HG03025 (cell line): Measurements from ENCODE around the gene TRIM54.
"Not testable (repeated sequence)": the region's sequence is repeated elsewhere in the genome, so short reads cannot be mapped to it uniquely, and the experiment has no call there.

Experiments used
- ATAC-seq: cut with Tn5 transposase; IDR thresholded peaks from one replicate; pipeline ENCODE4 v1.9.1; 2021; ENCODE audit warnings: mild to moderate bottlenecking, moderate library complexity; ENCODE audit not compliant: unreplicated experiment, low FRiP score

TRIM54 gene

DNA sequence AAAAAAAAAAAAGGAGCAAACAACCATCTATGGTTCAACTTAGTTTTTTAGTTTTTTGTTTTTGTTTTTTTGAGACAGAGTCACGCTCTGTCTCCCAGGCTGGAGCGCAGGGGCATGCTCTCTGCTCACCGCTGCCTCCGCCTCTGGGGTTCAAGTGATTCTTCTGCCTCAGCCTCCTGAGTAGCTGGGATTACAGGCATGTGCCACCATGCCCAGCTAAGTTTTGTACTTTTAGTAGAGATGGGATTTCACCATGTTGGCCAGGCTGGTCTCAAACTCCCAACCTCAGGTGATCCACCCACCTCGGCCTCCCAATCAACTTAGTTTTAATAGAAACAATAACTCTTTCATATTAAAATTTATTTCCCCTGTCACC is 71.1 kb downstream of the TRIM54 start:
- not testable (repeated sequence) for ATAC-seq

DNA sequence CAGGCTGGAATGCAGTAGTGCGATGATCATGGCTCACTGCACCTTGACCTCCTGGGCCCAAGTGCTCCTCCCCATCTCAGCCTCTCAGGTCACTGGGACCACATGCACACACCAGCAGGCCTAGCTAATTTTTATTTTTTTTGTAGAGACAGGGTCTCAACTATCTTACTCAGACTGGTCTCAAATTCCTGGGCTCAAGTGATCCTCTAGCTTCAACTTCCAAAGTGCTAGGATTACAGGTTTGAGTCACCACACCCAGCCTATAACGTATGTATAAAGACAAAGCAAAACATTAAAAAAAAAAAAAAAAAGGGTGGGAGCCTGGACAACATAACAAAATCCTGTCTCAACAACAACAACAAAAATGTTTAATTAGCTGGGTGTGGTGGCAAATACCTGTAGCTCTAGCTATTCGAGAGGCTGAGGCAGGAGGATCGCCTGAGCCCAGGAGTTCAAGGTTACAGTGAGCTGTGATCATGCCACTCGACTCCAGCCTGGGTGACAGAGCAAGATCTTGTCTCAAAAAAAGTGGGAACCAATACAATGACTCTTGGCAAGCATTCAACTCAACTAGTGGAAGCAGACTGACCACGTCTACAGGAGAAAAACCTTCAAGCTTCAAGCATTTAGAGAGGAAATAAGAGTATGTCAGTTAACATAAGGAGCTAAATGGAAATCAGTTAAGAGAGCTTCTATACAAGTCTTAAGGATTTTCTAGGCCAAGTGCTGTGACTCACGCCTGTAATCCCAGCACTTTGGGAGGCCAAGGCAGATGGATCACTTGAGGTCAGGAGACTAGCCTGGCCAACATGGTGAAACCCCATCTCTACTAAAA is 71.8 kb downstream of the TRIM54 start:
- no peak for ATAC-seq

DNA sequence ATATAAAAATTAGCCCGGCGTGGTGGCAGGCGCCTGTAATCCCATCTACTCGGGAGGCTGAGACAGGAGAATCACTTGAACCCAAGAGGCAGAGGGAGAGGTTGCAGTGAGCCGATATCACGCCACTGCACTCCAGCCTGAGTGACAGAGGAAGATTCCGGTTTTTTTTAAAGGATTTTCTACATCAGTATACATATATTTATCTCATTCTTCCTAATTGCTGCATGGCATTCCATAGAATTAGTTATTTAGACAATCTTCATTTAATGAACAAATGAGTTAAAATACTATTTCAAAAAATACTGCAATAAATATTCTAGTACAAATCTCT is 72.3 kb downstream of the TRIM54 start:
- no peak for ATAC-seq

DNA sequence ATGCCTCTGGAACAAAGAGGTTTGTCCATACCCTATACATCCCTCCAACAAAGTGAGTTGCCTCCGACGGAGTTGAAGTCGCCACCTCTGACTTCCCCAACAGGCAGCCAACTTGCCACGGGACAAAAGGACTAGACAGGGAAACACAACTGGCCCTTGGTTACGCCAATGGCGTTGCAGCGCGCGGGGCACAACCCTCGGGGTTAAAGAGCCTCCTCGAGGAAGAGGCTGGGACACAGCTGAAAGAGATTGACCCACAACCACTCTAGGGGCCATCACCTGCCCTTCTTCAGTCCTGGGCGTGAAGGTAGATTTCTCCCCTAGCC is 73.8 kb downstream of the TRIM54 start:
- ATAC-seq: peak; percentile 29

DNA sequence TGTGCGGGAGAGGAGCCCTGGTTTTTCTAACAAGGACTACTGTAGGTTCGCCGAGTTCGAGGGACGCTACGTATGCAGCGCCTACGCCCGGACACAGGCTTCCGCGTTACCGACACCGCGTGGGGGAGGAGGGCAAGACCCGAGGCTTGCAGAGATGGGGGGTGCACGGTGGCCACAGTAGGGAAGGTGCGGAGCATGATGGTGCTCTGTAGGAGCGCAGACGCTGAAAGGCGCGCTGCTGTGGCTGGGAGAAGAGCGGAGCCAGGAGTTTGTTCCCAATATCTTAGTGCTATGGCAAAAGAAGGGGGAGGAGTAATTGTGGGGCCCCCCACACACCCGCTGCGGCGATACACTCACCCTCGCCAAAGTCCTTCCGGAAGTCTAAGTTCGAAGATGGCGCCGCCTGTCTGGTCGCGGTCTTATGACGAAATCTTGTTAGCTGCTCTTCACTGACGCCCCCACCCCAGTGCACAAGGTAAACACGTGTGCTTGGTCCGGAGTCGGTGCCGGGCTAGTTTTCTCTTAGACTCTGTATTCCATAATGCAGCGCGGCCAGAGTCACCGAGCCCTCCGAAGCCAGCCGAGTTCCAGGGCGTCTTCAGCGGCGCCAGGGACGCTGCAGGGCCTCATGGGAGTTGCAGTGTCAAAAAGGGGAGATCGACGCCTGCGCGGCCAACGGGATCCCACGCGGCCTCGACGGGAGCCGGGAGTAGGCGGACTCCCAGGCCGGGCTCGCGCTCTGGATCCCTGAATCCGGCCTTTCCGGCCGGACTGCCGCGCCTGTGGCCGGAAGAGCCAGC is 74.4 kb downstream of the TRIM54 start, which contains the start of gene GTF3C2:
TSS of gene GTF3C2 (minus strand) at position 383 of the 800 bp plus-strand sequence. CDS start 13,210 bp downstream, outside the sequence.
- ATAC-seq: peak; percentile 81
